ENCODE results near the gene NXPH1.

NXPH1 gene

GRCh38 chr7:8433477-8434289 lies at the start of gene NXPH1:
Gene NXPH1 (plus strand): TSS chr7:8433609.
- DNase-seq = no peak

GRCh38 chr7:8384901-8385300 lies 48.5 kb upstream of the NXPH1 start:
- no peak for DNase-seq

- DNase-seq = no peak
These were observed 46.4 kb upstream of the NXPH1 start for GRCh38 chr7:8386926-8387550.

- no peak for DNase-seq
These were observed 45.7 kb upstream of the NXPH1 start for GRCh38 chr7:8387551-8388256.

GRCh38 chr7:8388257-8388625 lies 45.2 kb upstream of the NXPH1 start:
- DNase-seq = no peak

- no peak for DNase-seq
These were observed 43.7 kb upstream of the NXPH1 start for GRCh38 chr7:8389593-8390261.

- DNase-seq = no peak
These were observed 43.2 kb upstream of the NXPH1 start for GRCh38 chr7:8390262-8390626.

GRCh38 chr7:8391353-8392062 lies 41.9 kb upstream of the NXPH1 start:
- no peak for DNase-seq

GRCh38 chr7:8396294-8396693 lies 37.1 kb upstream of the NXPH1 start:
- no peak for DNase-seq

GRCh38 chr7:8408871-8409270 lies 24.5 kb upstream of the NXPH1 start:
- no peak for DNase-seq

GRCh38 chr7:8411103-8411502 lies 22.3 kb upstream of the NXPH1 start:
- no peak for DNase-seq

GRCh38 chr7:8413600-8413999 lies 19.8 kb upstream of the NXPH1 start:
- DNase-seq = no peak

- DNase-seq = no peak
These were observed 14.7 kb upstream of the NXPH1 start for GRCh38 chr7:8418629-8419245.

GRCh38 chr7:8422177-8422576 lies 11.2 kb upstream of the NXPH1 start:
- DNase-seq = no peak

- DNase-seq = no peak
These were observed 10.4 kb upstream of the NXPH1 start for GRCh38 chr7:8423057-8423456.

- no peak for DNase-seq
These were observed 8.2 kb upstream of the NXPH1 start for GRCh38 chr7:8425223-8425622.

- no peak for DNase-seq
These were observed 2.8 kb upstream of the NXPH1 start for GRCh38 chr7:8430643-8431042.

GRCh38 chr7:8434290-8435002 lies 1.0 kb downstream of the NXPH1 start:
- no peak for DNase-seq

GRCh38 chr7:8435095-8435494 lies 1.7 kb downstream of the NXPH1 start:
- no peak for DNase-seq

- no peak for DNase-seq
These were observed 2.5 kb downstream of the NXPH1 start for GRCh38 chr7:8435590-8436545.
